DMS114 treated with DMSO at 0.1 percent for 48 hours (cell line): Measurements from ENCODE around the gene PRDM2.

Experiments used
- DNase-seq: peaks from one replicate; lab custom pipeline; 2025; ENCODE audit not compliant: unreplicated experiment; lab: John Stamatoyannopoulos, UW

The PRDM2 gene

GRCh38 chr1:13731897-13732296, 31.9 kb downstream of the PRDM2 start:
- no peak for DNase-seq

- DNase-seq = no peak
Measured at GRCh38 chr1:13732971-13733667, 33.1 kb downstream of the PRDM2 start.

- no peak for DNase-seq
Measured at GRCh38 chr1:13733711-13734110, 33.7 kb downstream of the PRDM2 start.

GRCh38 chr1:13735168-13735930, 35.4 kb downstream of the PRDM2 start:
- no peak for DNase-seq

GRCh38 chr1:13737398-13737797, 37.4 kb downstream of the PRDM2 start:
- DNase-seq = no peak

GRCh38 chr1:13746342-13746741, 46.4 kb downstream of the PRDM2 start:
- DNase-seq = no peak

GRCh38 chr1:13748610-13749505, 48.9 kb downstream of the PRDM2 start:
- DNase-seq = peak; percentile 88

- DNase-seq = no peak
Measured at GRCh38 chr1:13749543-13750341, 49.8 kb downstream of the PRDM2 start.

- DNase-seq = no peak
Measured at GRCh38 chr1:13751458-13751871, 51.5 kb downstream of the PRDM2 start.

GRCh38 chr1:13751985-13752384, 52.0 kb downstream of the PRDM2 start:
- DNase-seq = no peak

GRCh38 chr1:13752852-13753251, 52.9 kb downstream of the PRDM2 start:
- DNase-seq = no peak

GRCh38 chr1:13753636-13754402, 53.8 kb downstream of the PRDM2 start:
- no peak for DNase-seq

- DNase-seq = no peak
Measured at GRCh38 chr1:13754510-13755103, 54.6 kb downstream of the PRDM2 start.

GRCh38 chr1:13756557-13757315, 56.7 kb downstream of the PRDM2 start:
- DNase-seq = no peak

- no peak for DNase-seq
Measured at GRCh38 chr1:13757693-13758092, 57.7 kb downstream of the PRDM2 start.

GRCh38 chr1:13759072-13759471, 59.1 kb downstream of the PRDM2 start:
- DNase-seq = no peak

- DNase-seq = no peak
Measured at GRCh38 chr1:13760340-13760739, 60.4 kb downstream of the PRDM2 start.

- no peak for DNase-seq
Measured at GRCh38 chr1:13760921-13761320, 60.9 kb downstream of the PRDM2 start.

- no peak for DNase-seq
Measured at GRCh38 chr1:13761883-13762282, 61.9 kb downstream of the PRDM2 start.
